OCI-LY1 (cell line): ENCODE results near the gene TMEFF2.

Experiments
- H2AFZ ChIP-seq: fragments of 200-600 bp; sonication (generic), shearing (Covaris generic); 2 replicates; pipeline ENCODE4 v1.6.0; 2014; ENCODE audit warnings: antibody characterized with exemption, mild to moderate bottlenecking, low read length
- H3F3A ChIP-seq: fragments of 200-600 bp; sonication (generic), shearing (Covaris generic); 2 replicates; pipeline ENCODE4 v1.6.0; 2014; ENCODE audit warnings: mild to moderate bottlenecking, antibody characterized with exemption, low read length, moderate library complexity; ENCODE audit not compliant: insufficient read depth
- H3K27ac ChIP-seq: fragments of 200-600 bp; sonication (generic); 2 replicates; pipeline ENCODE4 v1.5.1; 2014; ENCODE audit warnings: low read length, mixed run types, mild to moderate bottlenecking, low read depth; ENCODE audit not compliant: poor library complexity, severe bottlenecking
- H3K27me3 ChIP-seq: fragments of 200-600 bp; sonication (generic); 2 replicates; pipeline ENCODE4 v1.6.0; 2014; ENCODE audit warnings: antibody characterized with exemption, mild to moderate bottlenecking, low read length, moderate library complexity; ENCODE audit not compliant: insufficient read depth
- H3K36me3 ChIP-seq: fragments of 200-600 bp; sonication (generic); 2 replicates; pipeline ENCODE4 v1.6.1; 2014; ENCODE audit warnings: mild to moderate bottlenecking, antibody characterized with exemption, low read length, moderate library complexity, mixed read lengths; ENCODE audit not compliant: insufficient read depth
- H3K4me1 ChIP-seq: fragments of 200-600 bp; sonication (generic); 2 replicates; pipeline ENCODE4 v1.5.1; 2014; ENCODE audit warnings: mild to moderate bottlenecking, low read length, moderate library complexity; ENCODE audit not compliant: insufficient read depth, severe bottlenecking
- H3K4me2 ChIP-seq: fragments of 200-600 bp; sonication (generic), shearing (Covaris generic); 2 replicates; pipeline ENCODE4 v1.6.1; 2014; ENCODE audit warnings: low read length
- H3K4me3 ChIP-seq: fragments of 200-600 bp; sonication (generic); 2 replicates; pipeline ENCODE4 v1.5.1; 2014; ENCODE audit warnings: low read length, low read depth, mild to moderate bottlenecking, mixed read lengths; ENCODE audit not compliant: poor library complexity, severe bottlenecking
- H3K79me2 ChIP-seq: fragments of 200-600 bp; shearing (Covaris generic); 2 replicates; pipeline ENCODE4 v1.6.1; 2016; ENCODE audit warnings: mixed run types, low read length, mixed read lengths; ENCODE audit not compliant: insufficient read depth
- H3K9ac ChIP-seq: fragments of 200-600 bp; sonication (generic), shearing (Covaris generic); 2 replicates; pipeline ENCODE4 v1.6.1; 2014; ENCODE audit warnings: mild to moderate bottlenecking, low read length, mixed read lengths
- H3K9me2 ChIP-seq: fragments of 200-600 bp; sonication (generic), shearing (Covaris generic); 2 replicates; pipeline ENCODE4 v1.6.1; 2014; ENCODE audit warnings: low read depth, mild to moderate bottlenecking, low read length, mixed read lengths
- H3K9me3 ChIP-seq: fragments of 200-600 bp; shearing (Covaris generic); 2 replicates; pipeline ENCODE4 v1.6.1; 2014; ENCODE audit warnings: low read length, mixed read lengths
- H4K20me1 ChIP-seq: fragments of 200-600 bp; sonication (generic), shearing (Covaris generic); 2 replicates; pipeline ENCODE4 v1.6.0; 2016; ENCODE audit warnings: mild to moderate bottlenecking, low read length; ENCODE audit not compliant: insufficient read depth
- EZH2 ChIP-seq: fragments of 200-600 bp; sonication (generic), shearing (Covaris generic); IDR thresholded peaks from 2 replicates; pipeline ENCODE4 v1.8.0; 2017; ENCODE audit warnings: borderline replicate concordance, mixed run types, mild to moderate bottlenecking, antibody characterized with exemption, low read length, moderate library complexity, mixed read lengths
- TF ChIP-seq, protein P1 (sequence below): fragments of 200-600 bp; sonication (generic), shearing (Covaris generic); IDR thresholded peaks from 2 replicates; pipeline ENCODE4 v1.5.1; 2017; ENCODE audit warnings: mild to moderate bottlenecking, antibody characterized with exemption, low read length, moderate library complexity, mixed read lengths

The TMEFF2 gene

DNA sequence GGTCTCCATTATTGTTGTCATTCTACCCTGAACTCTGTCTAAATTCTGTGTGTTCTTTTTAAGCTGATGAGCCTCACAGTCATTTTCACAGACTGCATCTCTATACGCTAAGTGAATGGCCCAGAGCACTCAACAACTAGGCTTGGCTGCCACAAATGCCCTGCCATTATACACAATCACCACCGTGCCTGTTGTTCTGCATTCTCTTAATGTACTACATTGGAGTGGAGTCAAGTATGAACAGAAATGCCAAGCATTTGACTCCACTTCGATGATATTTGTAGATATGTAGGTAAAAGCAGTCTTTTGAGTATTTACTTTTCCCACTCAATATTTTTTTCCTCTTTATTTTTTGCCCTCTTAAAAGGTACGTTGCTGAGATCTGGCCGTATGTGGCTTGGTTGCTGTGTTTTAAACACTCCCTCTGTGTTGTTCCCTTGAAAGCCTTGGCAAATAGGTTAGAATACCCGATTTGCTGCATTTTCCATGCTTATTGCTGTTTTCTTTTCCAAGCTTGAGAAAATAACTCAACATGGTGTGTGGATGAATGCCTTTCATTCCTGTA, 36.2 kb upstream of the TMEFF2 start:
- Histone ChIP-seq H3K27ac (no peak overlapping the region), H3K79me2 (no peaks in the 10 kb centered on the region), H3K9me3 (no peaks in the 10 kb centered on the region), H3K4me3 (no peak overlapping the region), H4K20me1 (no peaks in the 10 kb centered on the region; the same call in 1 of the 2 replicates), H3K4me1 (no peaks in the 10 kb centered on the region), H2AFZ (no peak overlapping the region), H3K4me2 (no peak overlapping the region), H3K9me2 (no peaks in the 10 kb centered on the region), H3K36me3 (no peaks in the 10 kb centered on the region), H3K9ac (no peak overlapping the region), H3K27me3 (no peaks in the 10 kb centered on the region), H3F3A (no peaks in the 10 kb centered on the region)
- TF ChIP-seq EZH2 = no peak
- TF ChIP-seq, protein P1, sequence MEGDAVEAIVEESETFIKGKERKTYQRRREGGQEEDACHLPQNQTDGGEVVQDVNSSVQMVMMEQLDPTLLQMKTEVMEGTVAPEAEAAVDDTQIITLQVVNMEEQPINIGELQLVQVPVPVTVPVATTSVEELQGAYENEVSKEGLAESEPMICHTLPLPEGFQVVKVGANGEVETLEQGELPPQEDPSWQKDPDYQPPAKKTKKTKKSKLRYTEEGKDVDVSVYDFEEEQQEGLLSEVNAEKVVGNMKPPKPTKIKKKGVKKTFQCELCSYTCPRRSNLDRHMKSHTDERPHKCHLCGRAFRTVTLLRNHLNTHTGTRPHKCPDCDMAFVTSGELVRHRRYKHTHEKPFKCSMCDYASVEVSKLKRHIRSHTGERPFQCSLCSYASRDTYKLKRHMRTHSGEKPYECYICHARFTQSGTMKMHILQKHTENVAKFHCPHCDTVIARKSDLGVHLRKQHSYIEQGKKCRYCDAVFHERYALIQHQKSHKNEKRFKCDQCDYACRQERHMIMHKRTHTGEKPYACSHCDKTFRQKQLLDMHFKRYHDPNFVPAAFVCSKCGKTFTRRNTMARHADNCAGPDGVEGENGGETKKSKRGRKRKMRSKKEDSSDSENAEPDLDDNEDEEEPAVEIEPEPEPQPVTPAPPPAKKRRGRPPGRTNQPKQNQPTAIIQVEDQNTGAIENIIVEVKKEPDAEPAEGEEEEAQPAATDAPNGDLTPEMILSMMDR = no peak

- H3K9me2 ChIP-seq = no peaks in the 10 kb centered on the region
- H3K4me1 ChIP-seq = no peaks in the 10 kb centered on the region
- H3K4me2 ChIP-seq = no peak overlapping the region
- H3K9ac ChIP-seq = no peak overlapping the region
- H3K4me3 ChIP-seq = no peak overlapping the region
- H3K79me2 ChIP-seq = no peaks in the 10 kb centered on the region
- no peaks in the 10 kb centered on the region for H4K20me1 ChIP-seq
- H3F3A ChIP-seq = no peaks in the 10 kb centered on the region
- H3K27ac ChIP-seq = no peak overlapping the region
- no peaks in the 10 kb centered on the region for H3K9me3 ChIP-seq
- no peaks in the 10 kb centered on the region for H3K36me3 ChIP-seq
- H3K27me3 ChIP-seq = no peaks in the 10 kb centered on the region
- TF ChIP-seq, protein P1 = no peak
- no peak overlapping the region for H2AFZ ChIP-seq
These were observed 34.0 kb upstream of the TMEFF2 start for GRCh38 chr2:192228685-192229084.

GRCh38 chr2:192218970-192219369, 24.2 kb upstream of the TMEFF2 start:
- Histone ChIP-seq H3K36me3 (no peaks in the 10 kb centered on the region), H3K4me3 (no peak overlapping the region), H4K20me1 (no peaks in the 10 kb centered on the region), H2AFZ (no peak overlapping the region), H3K27me3 (no peaks in the 10 kb centered on the region), H3K4me2 (no peak overlapping the region), H3F3A (no peaks in the 10 kb centered on the region), H3K27ac (no peak overlapping the region), H3K9me3 (no peaks in the 10 kb centered on the region), H3K79me2 (no peaks in the 10 kb centered on the region), H3K9ac (no peak overlapping the region), H3K9me2 (no peaks in the 10 kb centered on the region), H3K4me1 (no peaks in the 10 kb centered on the region)
- TF ChIP-seq EZH2 = no peak
- TF ChIP-seq, protein P1 = no peak
